Mucosa of stomach (tissue), 1 donor: Measurements from ENCODE around the gene UBASH3A.

ENCODE experiments used
- H3K27me3 ChIP-seq: one replicate; pipeline ENCODE4 v1.7.0; 2013; ENCODE audit warnings: mild to moderate bottlenecking, low read length; ENCODE audit not compliant: control insufficient read depth, insufficient read depth
- H3K36me3 ChIP-seq: one replicate; pipeline ENCODE4 v1.7.0; 2013; ENCODE audit warnings: low read length; ENCODE audit not compliant: control insufficient read depth, insufficient read depth
- H3K4me1 ChIP-seq: one replicate; pipeline ENCODE4 v1.7.0; 2013; ENCODE audit warnings: mild to moderate bottlenecking, low read length; ENCODE audit not compliant: control insufficient read depth, insufficient read depth
- H3K4me3 ChIP-seq: one replicate; pipeline ENCODE4 v1.7.0; 2013; ENCODE audit warnings: low read length
- H3K9ac ChIP-seq: one replicate; pipeline ENCODE4 v1.7.0; 2013; ENCODE audit warnings: mild to moderate bottlenecking, low read length, moderate library complexity
- H3K9me3 ChIP-seq: one replicate; pipeline ENCODE4 v1.7.0; 2013; ENCODE audit warnings: mild to moderate bottlenecking, low read length, moderate library complexity; ENCODE audit not compliant: control insufficient read depth
- donor health status: Pancreatic carcinoma.

Gene UBASH3A

DNA sequence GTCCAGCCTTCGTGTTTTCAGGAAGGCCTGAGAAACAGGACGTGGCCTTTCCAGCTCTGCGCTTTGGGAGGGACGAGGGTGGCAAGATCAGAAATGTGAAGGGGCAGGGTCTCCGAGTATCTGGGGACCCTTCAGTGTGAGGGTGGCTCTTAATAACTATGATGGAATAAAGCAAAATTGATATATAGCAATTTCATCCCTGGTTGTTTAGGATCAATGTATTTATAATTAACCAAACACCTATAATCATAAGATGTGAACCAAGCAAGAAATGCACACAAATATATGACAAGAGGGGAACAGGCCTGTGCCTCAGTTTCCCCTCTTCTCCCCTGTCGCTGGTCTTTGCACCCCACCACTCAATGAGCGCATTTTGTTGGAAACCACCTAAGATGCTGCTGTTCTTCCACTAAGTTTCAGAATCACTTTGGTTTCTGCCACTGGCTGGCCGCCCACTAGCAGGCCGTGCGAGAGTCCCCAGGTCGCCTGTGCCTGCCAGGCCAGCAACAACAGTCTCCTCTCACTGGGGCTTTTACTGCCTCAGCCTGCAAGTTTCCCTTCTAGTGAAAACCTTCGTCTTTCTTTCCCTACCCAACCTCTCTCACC is 36.6 kb downstream of the UBASH3A start:
- Histone ChIP-seq H3K36me3 (no peaks in the 10 kb centered on the region), H3K9me3 (no peaks in the 10 kb centered on the region), H3K4me3 (no peak overlapping the region), H3K4me1 (peaks cover under 1% of the 10 kb centered on the region), H3K9ac (no peak overlapping the region), H3K27me3 (no peaks in the 10 kb centered on the region)

DNA sequence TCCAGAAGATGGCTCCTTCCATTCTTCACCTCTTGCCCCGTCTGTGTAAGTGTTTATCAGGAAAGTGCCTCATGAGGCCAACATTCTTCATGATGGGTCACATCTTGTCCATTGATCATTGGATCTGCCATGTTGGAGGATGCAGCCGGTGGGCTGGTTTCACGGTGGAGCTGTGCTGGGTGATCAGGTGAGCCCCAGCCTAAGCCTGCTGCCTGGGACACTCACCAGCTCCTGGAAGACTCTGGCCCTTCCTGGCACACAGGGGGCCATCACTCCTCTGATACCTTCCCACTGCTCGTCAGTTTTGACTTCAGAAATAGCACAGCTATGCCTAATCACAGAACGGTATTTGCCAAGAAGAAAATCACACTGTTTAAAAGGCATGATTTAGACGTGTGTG is 38.3 kb downstream of the UBASH3A start:
- Histone ChIP-seq H3K9me3 (no peaks in the 10 kb centered on the region), H3K4me3 (no peak overlapping the region), H3K9ac (no peak overlapping the region), H3K27me3 (no peaks in the 10 kb centered on the region), H3K4me1 (no peaks in the 10 kb centered on the region), H3K36me3 (no peaks in the 10 kb centered on the region)

GRCh38 chr21:42443181-42443785 is 39.6 kb downstream of the UBASH3A start:
- H3K36me3 ChIP-seq, result no peaks in the 10 kb centered on the region
- H3K4me3 ChIP-seq, result no peak overlapping the region
- H3K27me3 ChIP-seq, result no peaks in the 10 kb centered on the region
- H3K4me1 ChIP-seq, result no peaks in the 10 kb centered on the region
- no peaks in the 10 kb centered on the region for H3K9me3 ChIP-seq
- no peak overlapping the region for H3K9ac ChIP-seq

DNA sequence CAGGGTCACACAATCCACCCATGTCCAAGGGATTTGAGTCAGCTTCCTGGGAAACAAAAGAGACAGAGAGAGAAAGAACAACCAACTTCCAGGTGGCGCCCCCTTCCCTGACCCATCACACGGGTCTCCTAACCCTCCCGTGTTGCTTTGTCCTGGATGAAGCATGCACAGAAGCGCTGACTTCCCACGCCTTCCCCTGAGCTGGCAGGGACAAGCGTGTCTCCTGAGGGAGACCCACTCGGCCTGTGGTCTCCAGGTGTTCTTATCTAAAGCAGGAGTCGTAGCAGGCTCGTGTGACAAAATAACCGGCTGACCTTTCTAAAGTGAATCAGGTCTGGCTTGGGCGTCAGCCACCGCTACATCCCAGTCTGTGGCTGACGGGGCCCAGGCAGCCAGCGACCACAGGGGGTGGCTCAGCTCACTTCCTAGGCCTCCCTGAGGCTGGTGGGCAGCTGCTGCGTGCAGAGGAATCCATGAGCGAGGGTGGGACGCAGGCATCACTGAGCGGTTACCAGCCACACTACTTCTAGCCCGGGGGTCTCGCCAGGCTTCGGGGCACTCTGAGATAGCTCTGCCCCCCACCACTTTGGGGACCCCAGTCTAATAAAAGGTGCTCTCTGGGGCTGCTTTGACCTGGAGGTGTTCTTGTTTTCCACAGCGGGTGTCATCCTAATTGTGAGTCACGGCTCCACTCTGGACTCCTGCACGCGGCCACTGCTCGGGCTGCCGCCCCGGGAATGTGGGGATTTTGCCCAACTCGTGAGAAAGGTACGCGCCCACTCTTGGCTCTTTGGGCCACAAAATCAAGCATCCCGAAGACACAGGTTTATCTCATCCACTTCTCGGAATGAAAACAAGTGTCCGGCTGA is 40.4 kb downstream of the UBASH3A start:
- H3K9me3 ChIP-seq, result no peaks in the 10 kb centered on the region
- no peak overlapping the region for H3K9ac ChIP-seq
- H3K4me3 ChIP-seq, result no peak overlapping the region
- H3K4me1 ChIP-seq, result no peaks in the 10 kb centered on the region
- no peaks in the 10 kb centered on the region for H3K36me3 ChIP-seq
- no peaks in the 10 kb centered on the region for H3K27me3 ChIP-seq

DNA sequence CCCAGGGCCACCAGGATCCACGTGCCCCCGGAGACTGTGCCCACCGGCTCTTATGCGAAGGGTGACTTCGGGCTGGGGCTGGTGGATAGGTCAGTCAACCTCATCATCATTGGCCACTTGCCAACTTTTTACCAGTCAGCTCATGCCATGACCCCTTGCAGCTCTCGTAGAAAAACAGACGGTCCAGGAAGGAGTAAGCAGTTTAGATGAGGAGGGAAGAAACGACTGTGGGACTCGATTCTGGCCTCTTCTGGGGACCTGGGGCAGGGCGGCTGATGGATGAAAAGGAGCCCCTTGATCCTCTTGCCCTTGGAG is 41.0 kb downstream of the UBASH3A start:
- Histone ChIP-seq H3K9me3 (no peaks in the 10 kb centered on the region), H3K36me3 (no peaks in the 10 kb centered on the region), H3K9ac (no peak overlapping the region), H3K27me3 (no peaks in the 10 kb centered on the region), H3K4me1 (peaks cover 3% of the 10 kb centered on the region), H3K4me3 (no peak overlapping the region)

GRCh38 chr21:42445311-42445710 is 41.6 kb downstream of the UBASH3A start:
- Histone ChIP-seq H3K9ac (no peak overlapping the region), H3K4me1 (peaks cover 5% of the 10 kb centered on the region), H3K4me3 (no peak overlapping the region), H3K9me3 (no peaks in the 10 kb centered on the region), H3K36me3 (no peaks in the 10 kb centered on the region), H3K27me3 (no peaks in the 10 kb centered on the region)

GRCh38 chr21:42446531-42446930 is 42.8 kb downstream of the UBASH3A start:
- no peaks in the 10 kb centered on the region for H3K27me3 ChIP-seq
- H3K9me3 ChIP-seq, result no peaks in the 10 kb centered on the region
- no peak overlapping the region for H3K4me3 ChIP-seq
- H3K4me1 ChIP-seq, result peaks cover 10% of the 10 kb centered on the region
- H3K36me3 ChIP-seq, result no peaks in the 10 kb centered on the region
- no peak overlapping the region for H3K9ac ChIP-seq

- no peaks in the 10 kb centered on the region for H3K27me3 ChIP-seq
- H3K4me1 ChIP-seq, result peaks cover 10% of the 10 kb centered on the region
- no peak overlapping the region for H3K9ac ChIP-seq
- no peaks in the 10 kb centered on the region for H3K9me3 ChIP-seq
- H3K4me3 ChIP-seq, result no peak overlapping the region
- no peaks in the 10 kb centered on the region for H3K36me3 ChIP-seq
Observed at GRCh38 chr21:42447182-42447581, 43.5 kb downstream of the UBASH3A start.

DNA sequence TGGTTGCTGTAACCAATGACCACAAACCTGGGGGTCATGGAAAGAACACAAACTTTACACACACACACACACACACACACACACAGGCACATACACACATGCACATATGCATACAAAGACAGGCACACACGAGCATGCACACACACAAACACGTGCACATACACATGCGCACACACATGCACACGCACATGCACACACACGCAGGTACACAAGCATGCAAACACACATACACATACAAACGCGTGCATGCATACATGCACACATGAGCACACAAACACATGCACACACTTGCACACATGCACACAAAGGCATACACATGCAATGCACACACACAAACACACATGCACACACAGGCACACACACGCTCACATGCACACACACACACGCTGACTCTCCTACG is 44.0 kb downstream of the UBASH3A start:
- Histone ChIP-seq H3K9me3 (no peaks in the 10 kb centered on the region), H3K4me1 (peaks cover 10% of the 10 kb centered on the region), H3K36me3 (no peaks in the 10 kb centered on the region), H3K27me3 (no peaks in the 10 kb centered on the region), H3K4me3 (no peak overlapping the region), H3K9ac (no peak overlapping the region)

GRCh38 chr21:42448686-42449085 is 45.0 kb downstream of the UBASH3A start:
- H3K27me3 ChIP-seq, result no peaks in the 10 kb centered on the region
- no peaks in the 10 kb centered on the region for H3K9me3 ChIP-seq
- H3K9ac ChIP-seq, result no peak overlapping the region
- H3K4me3 ChIP-seq, result no peak overlapping the region
- no peaks in the 10 kb centered on the region for H3K36me3 ChIP-seq
- peaks cover 10% of the 10 kb centered on the region for H3K4me1 ChIP-seq

GRCh38 chr21:42451941-42452340 is 48.2 kb downstream of the UBASH3A start:
- H3K9me3 ChIP-seq, result no peaks in the 10 kb centered on the region
- H3K4me1 ChIP-seq, result peaks cover 10% of the 10 kb centered on the region
- H3K36me3 ChIP-seq, result no peaks in the 10 kb centered on the region
- H3K4me3 ChIP-seq, result no peak overlapping the region
- H3K27me3 ChIP-seq, result no peaks in the 10 kb centered on the region
- no peak overlapping the region for H3K9ac ChIP-seq

- Histone ChIP-seq H3K4me3 (no peak overlapping the region), H3K36me3 (no peaks in the 10 kb centered on the region), H3K9ac (no peak overlapping the region), H3K4me1 (peaks cover 10% of the 10 kb centered on the region), H3K27me3 (no peaks in the 10 kb centered on the region), H3K9me3 (no peaks in the 10 kb centered on the region)
Observed at GRCh38 chr21:42452401-42453223, 48.9 kb downstream of the UBASH3A start.
